SK-N-SH treated with all-trans-retinoic acid at 6 μM for 48 hours (cell line): Measurements from ENCODE around the gene BIRC2.

Experiments
- ARNTL ChIP-seq: fragments of 450-650 bp; formaldehyde crosslinking; IDR thresholded peaks from 2 replicates; pipeline ENCODE4 v1.5.0; 2020; ENCODE audit warnings: low read depth, mild to moderate bottlenecking, moderate library complexity, borderline replicate concordance
- CSDC2 ChIP-seq: fragments of 250-450 bp; sonication (Bioruptor Pico); IDR thresholded peaks from 2 replicates; pipeline ENCODE4 v1.5.0; 2020; ENCODE audit warnings: mild to moderate bottlenecking, moderate library complexity
- ESRRG ChIP-seq: fragments of 250-450 bp; sonication (Bioruptor Pico); IDR thresholded peaks from 2 replicates; pipeline ENCODE4 v1.6.1; 2021; ENCODE audit warnings: mild to moderate bottlenecking
- GLIS3 ChIP-seq: fragments of 250-450 bp; sonication (Bioruptor Pico); IDR thresholded peaks from 2 replicates; pipeline ENCODE4 v1.5.0; 2020; ENCODE audit warnings: mild to moderate bottlenecking, moderate library complexity
- PATZ1 ChIP-seq: fragments of 250-450 bp; sonication (Bioruptor Pico); IDR thresholded peaks from 2 replicates; pipeline ENCODE4 v1.8.0; 2020; ENCODE audit warnings: mild to moderate bottlenecking, moderate library complexity, borderline replicate concordance
- ZFP3 ChIP-seq: fragments of 250-450 bp; sonication (Bioruptor Pico); IDR thresholded peaks from 2 replicates; pipeline ENCODE4 v1.5.0; 2020; ENCODE audit warnings: mild to moderate bottlenecking, moderate library complexity
- ZFP30 ChIP-seq: fragments of 450-650 bp; formaldehyde crosslinking; IDR thresholded peaks from 2 replicates; pipeline ENCODE4 v1.5.0; 2022; ENCODE audit warnings: mild to moderate bottlenecking, moderate library complexity
- ZNF565 ChIP-seq: fragments of 450-650 bp; formaldehyde crosslinking; conservative IDR thresholded peaks from 2 replicates; pipeline ENCODE4 v1.5.0; 2020; ENCODE audit warnings: low read depth, mild to moderate bottlenecking, moderate library complexity

- TF ChIP-seq GLIS3 (CRISPR knock-in tag) (no peak), ZFP30 (CRISPR knock-in tag) (no peak), ARNTL (CRISPR knock-in tag) (no peak), ZFP3 (CRISPR knock-in tag) (no peak), ZNF565 (CRISPR knock-in tag) (no peak), PATZ1 (CRISPR knock-in tag) (no peak), CSDC2 (no peak), ESRRG (CRISPR knock-in tag) (no peak)
Observed at GRCh38 chr11:102405501-102405900, 58.5 kb downstream of the BIRC2 start.
